Fibroblast of villous mesenchyme (primary cell): ENCODE measurements around the gene MAGEB1. TPM values are rescaled to one million over a fixed set of nuclear protein-coding genes. Genes with fewer than 3 reads are reported as not detected.

Source experiments
- DNase-seq: peaks from one replicate; pipeline ENCODE4 v3.0.0-alpha.2; 2010; ENCODE audit warnings: low read depth
- H3K4me3 ChIP-seq: 2 replicates; pipeline ENCODE4 v1.5.1; 2011; ENCODE audit warnings: low read depth, mild to moderate bottlenecking, low read length
- CTCF ChIP-seq: IDR thresholded peaks from 2 replicates; pipeline ENCODE4 v1.5.1; 2012; ENCODE audit warnings: low read depth, mild to moderate bottlenecking, low read length; ENCODE audit not compliant: insufficient read depth
- total RNA-seq: library from RNA; depleted of rRNA; stranded (reverse); fragments of >200 nt; gene quantifications from 2 replicates; pipeline ENCODE4 v1.2.3, GENCODE V29; 2012

MAGEB1 gene
- total RNA-seq, 1 donor, result not detected

- no peak for DNase-seq
- TF ChIP-seq CTCF, result no peak
- H3K4me3 ChIP-seq, result no peak overlapping the region
Measured at GRCh38 chrX:30261012-30261411, 14.1 kb downstream of the MAGEB1 start.

- DNase-seq, result no peak
- no peak for TF ChIP-seq CTCF
- H3K4me3 ChIP-seq, result no peak overlapping the region
Measured at GRCh38 chrX:30262763-30263162, 15.8 kb downstream of the MAGEB1 start.

DNA sequence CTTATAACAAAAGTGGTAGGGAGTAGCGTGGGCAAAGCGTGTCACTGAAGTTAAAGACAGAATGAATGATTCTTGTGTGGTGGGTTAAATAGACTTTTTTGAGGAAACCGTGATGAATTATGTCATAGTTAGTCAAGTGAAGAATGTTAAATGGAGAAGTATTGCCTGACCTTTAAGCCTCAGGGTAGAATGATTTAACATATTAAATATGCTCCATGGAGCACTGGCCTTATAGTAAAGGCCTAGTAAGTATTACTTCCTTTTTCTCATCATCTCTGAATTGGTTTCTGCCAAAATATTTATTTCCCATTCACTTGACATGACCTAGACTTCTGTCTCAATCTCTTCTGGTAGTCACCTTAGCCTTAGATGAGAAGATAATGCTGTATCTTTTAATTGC, 23.7 kb downstream of the MAGEB1 start:
- TF ChIP-seq CTCF, result no peak
- no peak overlapping the region for H3K4me3 ChIP-seq
- no peak for DNase-seq

GRCh38 chrX:30275498-30275897, 28.6 kb downstream of the MAGEB1 start:
- no peak overlapping the region for H3K4me3 ChIP-seq
- TF ChIP-seq CTCF, result peak; percentile 34
- DNase-seq, result peak; percentile 22

DNA sequence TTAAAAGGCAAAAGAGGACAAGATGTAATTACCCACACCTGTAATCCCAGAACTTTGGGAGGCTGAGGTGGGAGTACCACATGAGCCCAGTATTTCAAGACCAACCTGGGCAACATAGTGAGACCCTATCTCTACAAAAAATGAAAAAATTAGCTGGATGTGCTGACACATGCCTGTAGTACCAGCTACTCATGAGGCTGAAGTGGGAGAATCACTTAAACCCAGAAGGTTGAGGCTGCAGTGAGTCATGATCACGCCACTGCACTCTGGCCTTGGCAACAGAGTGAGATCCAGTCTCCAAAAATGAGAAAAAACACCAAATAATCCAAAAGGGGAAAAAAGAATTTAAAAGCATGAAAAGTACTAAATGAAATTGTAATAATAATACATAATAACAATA, 31.4 kb downstream of the MAGEB1 start:
- no peak overlapping the region for H3K4me3 ChIP-seq
- no peak for TF ChIP-seq CTCF
- peak; percentile 6 for DNase-seq

- no peak overlapping the region for H3K4me3 ChIP-seq
- DNase-seq, result no peak
- TF ChIP-seq CTCF, result no peak
Measured at GRCh38 chrX:30280428-30280827, 33.5 kb downstream of the MAGEB1 start.

DNA sequence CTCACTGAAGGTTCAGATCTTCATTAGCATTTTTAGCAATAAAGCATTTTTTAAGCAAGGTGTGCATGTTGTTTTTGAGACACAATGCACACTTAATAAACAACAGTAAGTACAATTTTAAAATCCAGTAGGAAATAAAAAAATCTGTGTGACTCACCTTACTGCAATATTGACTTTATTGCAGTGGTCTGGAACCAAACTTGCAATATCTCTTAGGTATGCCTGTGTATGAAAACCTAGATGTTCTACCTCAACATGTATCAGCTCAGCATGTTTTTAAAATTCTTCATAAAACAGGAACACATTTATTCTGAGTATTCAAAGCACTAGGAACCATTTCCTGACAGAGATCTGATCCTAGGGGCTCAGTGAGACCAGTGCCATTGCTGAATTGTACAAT, 35.6 kb downstream of the MAGEB1 start:
- no peak overlapping the region for H3K4me3 ChIP-seq
- no peak for DNase-seq
- no peak for TF ChIP-seq CTCF
